ENCODE measurements around the gene PMF1. TPM values are rescaled to one million over a fixed set of nuclear protein-coding genes. Genes with fewer than 3 reads are reported as not detected.

The PMF1 gene
- total and polyA plus RNA-seq, 2 of the 13 experiments (the other 11 are each of a cell fraction or from before 2014, with no cell fraction given) = 72.5 to 89.0 TPM

DNA sequence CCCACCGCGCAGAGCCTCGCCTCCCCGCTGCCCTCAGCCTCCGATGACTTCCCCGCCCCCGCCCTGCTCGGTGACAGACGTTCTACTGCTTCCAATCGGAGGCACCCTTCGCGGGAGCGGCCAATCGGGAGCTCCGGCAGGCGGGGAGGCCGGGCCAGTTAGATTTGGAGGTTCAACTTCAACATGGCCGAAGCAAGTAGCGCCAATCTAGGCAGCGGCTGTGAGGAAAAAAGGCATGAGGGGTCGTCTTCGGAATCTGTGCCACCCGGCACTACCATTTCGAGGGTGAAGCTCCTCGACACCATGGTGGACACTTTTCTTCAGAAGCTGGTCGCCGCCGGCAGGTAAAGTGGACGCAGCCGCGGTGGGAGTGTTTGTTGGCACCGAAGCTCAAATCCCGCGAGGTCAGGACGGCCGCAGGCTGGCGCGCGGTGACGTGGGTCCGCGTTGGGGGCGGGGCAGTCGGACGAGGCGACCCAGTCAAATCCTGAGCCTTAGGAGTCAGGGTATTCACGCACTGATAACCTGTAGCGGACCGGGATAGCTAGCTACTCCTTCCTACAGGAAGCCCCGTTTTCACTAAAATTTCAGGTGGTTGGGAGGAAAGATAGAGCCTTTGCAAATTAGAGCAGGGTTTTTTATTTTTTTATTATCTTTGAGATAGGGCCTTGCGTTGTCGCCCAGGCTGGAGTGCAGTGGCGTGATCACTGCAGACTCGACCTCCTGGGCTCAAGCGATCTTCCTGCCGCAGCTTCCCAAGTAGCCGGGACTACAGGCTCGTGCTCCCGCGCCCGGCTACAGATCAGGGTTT is at the start of gene PMF1 (continued):
- TF ChIP-seq, protein P1, sequence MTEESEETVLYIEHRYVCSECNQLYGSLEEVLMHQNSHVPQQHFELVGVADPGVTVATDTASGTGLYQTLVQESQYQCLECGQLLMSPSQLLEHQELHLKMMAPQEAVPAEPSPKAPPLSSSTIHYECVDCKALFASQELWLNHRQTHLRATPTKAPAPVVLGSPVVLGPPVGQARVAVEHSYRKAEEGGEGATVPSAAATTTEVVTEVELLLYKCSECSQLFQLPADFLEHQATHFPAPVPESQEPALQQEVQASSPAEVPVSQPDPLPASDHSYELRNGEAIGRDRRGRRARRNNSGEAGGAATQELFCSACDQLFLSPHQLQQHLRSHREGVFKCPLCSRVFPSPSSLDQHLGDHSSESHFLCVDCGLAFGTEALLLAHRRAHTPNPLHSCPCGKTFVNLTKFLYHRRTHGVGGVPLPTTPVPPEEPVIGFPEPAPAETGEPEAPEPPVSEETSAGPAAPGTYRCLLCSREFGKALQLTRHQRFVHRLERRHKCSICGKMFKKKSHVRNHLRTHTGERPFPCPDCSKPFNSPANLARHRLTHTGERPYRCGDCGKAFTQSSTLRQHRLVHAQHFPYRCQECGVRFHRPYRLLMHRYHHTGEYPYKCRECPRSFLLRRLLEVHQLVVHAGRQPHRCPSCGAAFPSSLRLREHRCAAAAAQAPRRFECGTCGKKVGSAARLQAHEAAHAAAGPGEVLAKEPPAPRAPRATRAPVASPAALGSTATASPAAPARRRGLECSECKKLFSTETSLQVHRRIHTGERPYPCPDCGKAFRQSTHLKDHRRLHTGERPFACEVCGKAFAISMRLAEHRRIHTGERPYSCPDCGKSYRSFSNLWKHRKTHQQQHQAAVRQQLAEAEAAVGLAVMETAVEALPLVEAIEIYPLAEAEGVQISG (CRISPR knock-in tag; IDR thresholded peaks at IDR 0.05) = peak; percentile 87
- TF ChIP-seq ZNF101 (CRISPR knock-in tag; IDR thresholded peaks at IDR 0.05; ENCODE audit: borderline replicate concordance, low read depth) = 0 out of 2 replicates have a peak, but pooled peaks have one; percentile 43
- TF ChIP-seq, protein P2, sequence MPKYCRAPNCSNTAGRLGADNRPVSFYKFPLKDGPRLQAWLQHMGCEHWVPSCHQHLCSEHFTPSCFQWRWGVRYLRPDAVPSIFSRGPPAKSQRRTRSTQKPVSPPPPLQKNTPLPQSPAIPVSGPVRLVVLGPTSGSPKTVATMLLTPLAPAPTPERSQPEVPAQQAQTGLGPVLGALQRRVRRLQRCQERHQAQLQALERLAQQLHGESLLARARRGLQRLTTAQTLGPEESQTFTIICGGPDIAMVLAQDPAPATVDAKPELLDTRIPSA (CRISPR knock-in tag; IDR thresholded peaks at IDR 0.05; ENCODE audit: borderline replicate concordance) = no peak
- TF ChIP-seq ZNF451 (CRISPR knock-in tag; IDR thresholded peaks at IDR 0.05) = 0 out of 2 replicates have a peak, but pooled peaks have one; percentile 27
- TF ChIP-seq, protein P3, sequence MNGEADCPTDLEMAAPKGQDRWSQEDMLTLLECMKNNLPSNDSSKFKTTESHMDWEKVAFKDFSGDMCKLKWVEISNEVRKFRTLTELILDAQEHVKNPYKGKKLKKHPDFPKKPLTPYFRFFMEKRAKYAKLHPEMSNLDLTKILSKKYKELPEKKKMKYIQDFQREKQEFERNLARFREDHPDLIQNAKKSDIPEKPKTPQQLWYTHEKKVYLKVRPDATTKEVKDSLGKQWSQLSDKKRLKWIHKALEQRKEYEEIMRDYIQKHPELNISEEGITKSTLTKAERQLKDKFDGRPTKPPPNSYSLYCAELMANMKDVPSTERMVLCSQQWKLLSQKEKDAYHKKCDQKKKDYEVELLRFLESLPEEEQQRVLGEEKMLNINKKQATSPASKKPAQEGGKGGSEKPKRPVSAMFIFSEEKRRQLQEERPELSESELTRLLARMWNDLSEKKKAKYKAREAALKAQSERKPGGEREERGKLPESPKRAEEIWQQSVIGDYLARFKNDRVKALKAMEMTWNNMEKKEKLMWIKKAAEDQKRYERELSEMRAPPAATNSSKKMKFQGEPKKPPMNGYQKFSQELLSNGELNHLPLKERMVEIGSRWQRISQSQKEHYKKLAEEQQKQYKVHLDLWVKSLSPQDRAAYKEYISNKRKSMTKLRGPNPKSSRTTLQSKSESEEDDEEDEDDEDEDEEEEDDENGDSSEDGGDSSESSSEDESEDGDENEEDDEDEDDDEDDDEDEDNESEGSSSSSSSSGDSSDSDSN (CRISPR knock-in tag; IDR thresholded peaks at IDR 0.05) = 0 out of 2 replicates have a peak, but pooled peaks have one; percentile 49
- TF ChIP-seq, protein P4, sequence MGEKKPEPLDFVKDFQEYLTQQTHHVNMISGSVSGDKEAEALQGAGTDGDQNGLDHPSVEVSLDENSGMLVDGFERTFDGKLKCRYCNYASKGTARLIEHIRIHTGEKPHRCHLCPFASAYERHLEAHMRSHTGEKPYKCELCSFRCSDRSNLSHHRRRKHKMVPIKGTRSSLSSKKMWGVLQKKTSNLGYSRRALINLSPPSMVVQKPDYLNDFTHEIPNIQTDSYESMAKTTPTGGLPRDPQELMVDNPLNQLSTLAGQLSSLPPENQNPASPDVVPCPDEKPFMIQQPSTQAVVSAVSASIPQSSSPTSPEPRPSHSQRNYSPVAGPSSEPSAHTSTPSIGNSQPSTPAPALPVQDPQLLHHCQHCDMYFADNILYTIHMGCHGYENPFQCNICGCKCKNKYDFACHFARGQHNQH (CRISPR knock-in tag; IDR thresholded peaks at IDR 0.05) = peak; percentile 59; the same call in 1 of the 2 replicates
- peak; percentile 83; the same call in 1 of the 2 replicates for TF ChIP-seq ZNF350 (CRISPR knock-in tag; IDR thresholded peaks at IDR 0.05; ENCODE audit: borderline replicate concordance, low read depth)
- no peak; the same call in 1 of the 2 replicates for TF ChIP-seq KDM5B (CRISPR knock-in tag; IDR thresholded peaks at IDR 0.05; ENCODE audit: borderline replicate concordance)
- no peak; the same call in 1 of the 2 replicates for TF ChIP-seq KDM3A (CRISPR knock-in tag; IDR thresholded peaks at IDR 0.05; ENCODE audit: low read depth)
- no peak for TF ChIP-seq BCL6 (CRISPR knock-in tag; IDR thresholded peaks at IDR 0.05)
- TF ChIP-seq NONO (IDR thresholded peaks at IDR 0.05) = no peak
- TF ChIP-seq NONO (CRISPR knock-in tag; conservative IDR thresholded peaks at IDR 0.05) = peak; percentile 74
- TF ChIP-seq, protein P5, sequence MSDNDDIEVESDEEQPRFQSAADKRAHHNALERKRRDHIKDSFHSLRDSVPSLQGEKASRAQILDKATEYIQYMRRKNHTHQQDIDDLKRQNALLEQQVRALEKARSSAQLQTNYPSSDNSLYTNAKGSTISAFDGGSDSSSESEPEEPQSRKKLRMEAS (IDR thresholded peaks at IDR 0.05) = peak; percentile 78
- no peak for TF ChIP-seq ELF4 (CRISPR knock-in tag; IDR thresholded peaks at IDR 0.05; ENCODE audit: borderline replicate concordance)
- TF ChIP-seq, protein P6, sequence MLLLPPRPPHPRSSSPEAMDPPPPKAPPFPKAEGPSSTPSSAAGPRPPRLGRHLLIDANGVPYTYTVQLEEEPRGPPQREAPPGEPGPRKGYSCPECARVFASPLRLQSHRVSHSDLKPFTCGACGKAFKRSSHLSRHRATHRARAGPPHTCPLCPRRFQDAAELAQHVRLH (CRISPR knock-in tag; IDR thresholded peaks at IDR 0.05; ENCODE audit: borderline replicate concordance, low read depth) = peak; percentile 75
- no peak for TF ChIP-seq MIER2 (CRISPR knock-in tag; IDR thresholded peaks at IDR 0.05)
- no peak for TF ChIP-seq HDAC2 (CRISPR knock-in tag; IDR thresholded peaks at IDR 0.05)
- no peak for TF ChIP-seq RBM39 (IDR thresholded peaks at IDR 0.05; ENCODE audit: low read depth, low read length, poor library complexity, severe bottlenecking)
- no peak; the same call in 1 of the 2 replicates for TF ChIP-seq ZMYM3 (CRISPR knock-in tag; IDR thresholded peaks at IDR 0.05)

Measured in HepG2 (cell line).